Stomach (tissue), 9 donors: ENCODE data around the gene C1orf159. TPM values are rescaled to one million over a fixed set of nuclear protein-coding genes. Genes with fewer than 3 reads are reported as not detected.

Source experiments
- DNase-seq, 2 donors: peaks; one replicate each; pipeline versions ENCODE4 v3.0.0 to v3.0.0-alpha.2; 2013 to 2019
- H3K27ac ChIP-seq, 5 donors: fragments of 200-600 bp in 4 of 5; sonication (generic) in 4 of 5; one replicate each; pipeline ENCODE4 v1.5.1; 2013 to 2019; ENCODE audit warnings: mild to moderate bottlenecking in 1 of 5, moderate library complexity in 1 of 5
- H3K27me3 ChIP-seq, 3 donors: fragments of 200-600 bp; sonication (generic); one replicate each; pipeline ENCODE4 v1.5.1; 2017 to 2019; ENCODE audit warnings: mixed run types in 1 of 3
- H3K36me3 ChIP-seq, 4 donors: fragments of 200-600 bp; sonication (generic); 1 replicate in 3 of 4; 2 replicates in 1 of 4; pipeline ENCODE4 v1.5.1; 2016 to 2019
- H3K4me1 ChIP-seq, 4 donors: fragments of 200-600 bp; sonication (generic); one replicate each; pipeline ENCODE4 v1.5.1; 2016 to 2019
- H3K4me3 ChIP-seq, 4 donors: fragments of 200-600 bp; sonication (generic) in 3 of 4; one replicate each; pipeline ENCODE4 v1.5.1; 2016 to 2019; ENCODE audit warnings: mild to moderate bottlenecking in 1 of 4
- H3K9me3 ChIP-seq, 4 donors: fragments of 200-600 bp; sonication (generic); one replicate each; pipeline ENCODE4 v1.5.1; 2016 to 2019
- EP300 ChIP-seq: sonication (generic); formaldehyde crosslinking; IDR thresholded peaks from one replicate; pipeline ENCODE4 v1.6.1; 2017; ENCODE audit warnings: antibody characterized with exemption
- POLR2A ChIP-seq, 4 donors: fragments of 450-650 bp; IDR thresholded peaks; one replicate each; pipeline ENCODE4 v1.6.1; 2016; ENCODE audit warnings: antibody characterized with exemption in 4 of 4, control low read depth in 2 of 4, mild to moderate bottlenecking in 1 of 4, moderate library complexity in 1 of 4
- POLR2AphosphoS5 ChIP-seq, 3 donors: sonication (generic); formaldehyde crosslinking; IDR thresholded peaks; one replicate each; pipeline ENCODE4 v1.6.1; 2016; ENCODE audit warnings: antibody characterized with exemption in 3 of 3
- WGBS, 5 donors: extraction: QIAGEN DNeasy Blood & Tissue Kit in 3 of 5; methylation state at CpG; one replicate each; pipeline versions ENCODE4 v1.1.5 to v1.1.7; 2013 to 2018; 5-methylcytosine and 5-hydroxymethylcytosine counted together
- intact Hi-C: fragments of 100-400 bp; cut with DNase I; formaldehyde crosslinking; loops from one replicate; pipeline ENCODE4 v1.15.1; 2023; ENCODE audit warnings: low total_unique reads
- polyA plus RNA-seq, 3 donors: library from polyadenylated mRNA; stranded (reverse); fragments of 200-250 nt; gene quantifications; one replicate each; pipeline ENCODE4 v1.2.3, GENCODE V29; 2013
- total RNA-seq, 5 donors: library from RNA; depleted of rRNA; stranded (reverse); fragments of >200 nt; gene quantifications; one replicate each; pipeline versions ENCODE4 v1.1.0 to v1.2.3, GENCODE V29; 2014 to 2016
- TF ChIP-seq, protein P1 (sequence below), 7 experiments: fragments of 450-650 bp in 4 of 7; fragments of 200-600 bp in 3 of 7; sonication (generic) in 3 of 7; IDR thresholded peaks; one replicate each; pipeline ENCODE4 v1.5.1; 2016 to 2019; ENCODE audit warnings: antibody characterized with exemption in 7 of 7, control low read depth in 2 of 7, mild to moderate bottlenecking in 1 of 7
- donor health status: healthy with polysubstance abuse.
- donor health status: Bipolar disorder and iron deficiency.
- donor health status: healthy.

The C1orf159 gene
- total and polyA plus RNA-seq, 8 donors = 10.2 to 67.0 (median 18.5) TPM

- peak overlapping the region in 4 of 5 donors; percentile 50 to 93 (median 88) for H3K27ac ChIP-seq
- no peaks in the 10 kb centered on the region for H3K36me3 ChIP-seq
- H3K4me1 ChIP-seq = peaks cover 36 to 54% (median 48%) of the 10 kb centered on the region in 4 donors
- 70 to 80% (median 76%) methylated on average over 15 of the region's 15 CpGs for WGBS, 5 donors
- TF ChIP-seq, protein P1, sequence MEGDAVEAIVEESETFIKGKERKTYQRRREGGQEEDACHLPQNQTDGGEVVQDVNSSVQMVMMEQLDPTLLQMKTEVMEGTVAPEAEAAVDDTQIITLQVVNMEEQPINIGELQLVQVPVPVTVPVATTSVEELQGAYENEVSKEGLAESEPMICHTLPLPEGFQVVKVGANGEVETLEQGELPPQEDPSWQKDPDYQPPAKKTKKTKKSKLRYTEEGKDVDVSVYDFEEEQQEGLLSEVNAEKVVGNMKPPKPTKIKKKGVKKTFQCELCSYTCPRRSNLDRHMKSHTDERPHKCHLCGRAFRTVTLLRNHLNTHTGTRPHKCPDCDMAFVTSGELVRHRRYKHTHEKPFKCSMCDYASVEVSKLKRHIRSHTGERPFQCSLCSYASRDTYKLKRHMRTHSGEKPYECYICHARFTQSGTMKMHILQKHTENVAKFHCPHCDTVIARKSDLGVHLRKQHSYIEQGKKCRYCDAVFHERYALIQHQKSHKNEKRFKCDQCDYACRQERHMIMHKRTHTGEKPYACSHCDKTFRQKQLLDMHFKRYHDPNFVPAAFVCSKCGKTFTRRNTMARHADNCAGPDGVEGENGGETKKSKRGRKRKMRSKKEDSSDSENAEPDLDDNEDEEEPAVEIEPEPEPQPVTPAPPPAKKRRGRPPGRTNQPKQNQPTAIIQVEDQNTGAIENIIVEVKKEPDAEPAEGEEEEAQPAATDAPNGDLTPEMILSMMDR (IDR thresholded peaks at IDR 0.05) = no peak
- TF ChIP-seq POLR2A (IDR thresholded peaks at IDR 0.05) = no peak
- no peak for TF ChIP-seq EP300
- TF ChIP-seq POLR2AphosphoS5 (IDR thresholded peaks at IDR 0.05) = no peak
- no peak overlapping the region for H3K4me3 ChIP-seq
- DNase-seq = no peak
- H3K27me3 ChIP-seq = peaks cover 0 to 60% (median 3%) of the 10 kb centered on the region in 3 donors
- no peaks in the 10 kb centered on the region for H3K9me3 ChIP-seq
- intact Hi-C loops = no loop called here
Measured at GRCh38 chr1:1141911-1142250, 26.0 kb upstream of the C1orf159 start.

DNA sequence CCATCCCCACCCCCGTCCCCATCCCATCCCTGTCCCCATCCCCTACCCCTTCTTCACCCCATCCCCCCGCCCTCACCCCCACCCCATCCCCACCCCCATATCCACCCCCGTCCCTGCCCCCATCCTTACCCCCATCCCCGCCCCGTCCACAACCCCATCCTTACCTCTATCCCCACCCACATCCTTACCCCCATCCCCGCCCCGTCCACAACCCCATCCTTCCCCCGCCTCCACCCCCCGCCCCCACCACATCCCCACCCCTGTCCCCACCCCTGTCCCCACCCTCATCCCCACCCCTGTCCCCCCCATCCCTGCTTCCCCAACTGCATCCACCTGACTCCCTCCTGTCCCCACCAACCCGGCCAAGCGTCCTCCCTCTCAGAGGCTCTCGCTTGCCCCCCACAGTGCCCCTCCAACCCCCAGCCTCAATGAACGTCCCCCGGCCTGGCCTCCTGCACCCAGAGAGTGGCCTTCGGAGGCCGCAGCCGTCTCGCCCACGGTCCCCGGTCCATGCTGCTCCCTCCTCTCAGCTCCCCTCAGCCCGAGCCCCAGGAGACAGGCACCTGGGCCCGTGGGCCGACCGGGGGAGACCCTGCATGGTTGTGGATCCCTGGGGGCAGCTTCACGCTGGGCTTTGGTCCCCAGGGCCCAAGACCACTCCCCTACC, 25.5 kb upstream of the C1orf159 start:
- Histone ChIP-seq H3K9me3 (no peaks in the 10 kb centered on the region), H3K27me3 (peaks cover 0 to 65% (median 5%) of the 10 kb centered on the region in 3 donors), H3K27ac (peak overlapping the region in 3 of 5 donors; percentile 50 to 93 (median 89)), H3K4me3 (no peak overlapping the region), H3K4me1 (peaks cover 37 to 58% (median 52%) of the 10 kb centered on the region in 4 donors), H3K36me3 (no peaks in the 10 kb centered on the region)
- no peak for DNase-seq
- WGBS, 5 donors = 47 to 76% (median 65%) methylated on average over 7 to 25 of the region's 25 CpGs
- TF ChIP-seq POLR2AphosphoS5 (IDR thresholded peaks at IDR 0.05) (no peak), POLR2A (IDR thresholded peaks at IDR 0.05) (no peak), EP300 (no peak)
- TF ChIP-seq, protein P1 (IDR thresholded peaks at IDR 0.05) = no peak
- intact Hi-C loops = no loop called here

GRCh38 chr1:1140673-1141072, 24.8 kb upstream of the C1orf159 start:
- Histone ChIP-seq H3K4me1 (peaks cover 44 to 65% (median 57%) of the 10 kb centered on the region in 4 donors), H3K27ac (peak overlapping the region in 3 of 5 donors; percentile 11 to 59 (median 27)), H3K36me3 (no peaks in the 10 kb centered on the region), H3K27me3 (peaks cover 0 to 72% (median 5%) of the 10 kb centered on the region in 3 donors), H3K4me3 (no peak overlapping the region), H3K9me3 (no peaks in the 10 kb centered on the region)
- whole genome bisulfite sequencing, 5 donors = 44 to 62% (median 57%) methylated on average over 17 to 18 of the region's 18 CpGs
- TF ChIP-seq POLR2A (IDR thresholded peaks at IDR 0.05) (no peak), EP300 (no peak)
- TF ChIP-seq, protein P1 (IDR thresholded peaks at IDR 0.05) = no peak
- no peak for DNase-seq
- intact Hi-C loops = no loop called here

DNA sequence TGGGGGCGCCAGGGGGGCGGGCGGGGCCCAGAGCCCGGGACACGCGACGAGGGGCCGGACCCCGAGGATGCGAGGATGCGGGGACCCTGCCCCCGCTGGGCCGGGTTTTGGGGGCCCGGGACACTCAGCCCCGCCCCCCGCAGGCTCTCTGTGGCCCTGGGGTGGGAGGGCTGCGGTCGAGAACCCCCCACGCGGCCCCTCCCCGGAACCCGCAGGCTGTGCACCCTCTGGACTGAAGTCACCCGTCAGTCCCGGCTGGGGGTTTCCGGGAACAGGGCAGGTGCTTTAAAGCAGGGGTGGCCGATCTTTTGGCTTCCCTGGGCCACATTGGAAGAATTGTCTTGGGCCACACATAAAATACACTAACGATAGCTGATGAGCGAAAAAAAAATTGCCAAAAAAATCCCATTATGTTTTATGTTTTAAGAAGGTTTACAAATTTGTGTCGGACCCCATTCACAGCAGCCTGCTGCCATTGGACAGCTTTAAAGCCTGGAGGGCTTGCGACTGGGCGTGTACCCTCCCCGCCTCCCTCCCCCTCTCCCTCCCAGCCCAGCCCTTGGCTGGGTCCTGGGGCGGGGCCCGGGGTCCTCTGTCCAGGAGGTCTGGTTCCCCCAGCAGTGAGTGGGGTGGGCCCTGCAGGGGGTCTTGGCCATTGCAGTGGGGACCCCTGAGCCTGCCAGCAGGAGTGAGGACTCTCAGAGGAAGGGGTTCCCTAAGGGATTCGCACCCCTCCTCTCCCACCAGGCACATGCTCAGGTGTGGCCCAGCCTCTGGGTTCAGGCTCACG, 21.6 kb upstream of the C1orf159 start:
- 6 to 11% (median 9%) methylated on average over 16 to 36 of the region's 36 CpGs for WGBS, 5 donors
- peak overlapping the region; percentile 91 to 99 (median 94) for H3K27ac ChIP-seq
- DNase-seq = peak; percentile 64 to 80

More for the DNA sequence above, 21.6 kb upstream of the C1orf159 start:
- Histone ChIP-seq H3K4me3 (peak overlapping the region; percentile 22 to 53 (median 44)), H3K9me3 (no peaks in the 10 kb centered on the region), H3K27me3 (peaks cover 0 to 49% (median 5%) of the 10 kb centered on the region in 3 donors), H3K4me1 (peaks cover 39 to 58% (median 54%) of the 10 kb centered on the region in 4 donors), H3K36me3 (no peaks in the 10 kb centered on the region)
- intact Hi-C loops = no loop called here
- TF ChIP-seq, protein P1 (IDR thresholded peaks at IDR 0.05) = no peak
- peak in 1 of 3 donors; percentile 42 for TF ChIP-seq POLR2AphosphoS5 (IDR thresholded peaks at IDR 0.05)
- no peak for TF ChIP-seq POLR2A (IDR thresholded peaks at IDR 0.05)
